GM21723 (cell line): ENCODE measurements around the gene CDC42.

Experiments
- ATAC-seq: cut with Tn5 transposase; IDR thresholded peaks from one replicate; pipeline ENCODE4 v1.9.1; 2021; ENCODE audit warnings: mild to moderate bottlenecking, moderate library complexity; ENCODE audit not compliant: unreplicated experiment

Gene CDC42

DNA sequence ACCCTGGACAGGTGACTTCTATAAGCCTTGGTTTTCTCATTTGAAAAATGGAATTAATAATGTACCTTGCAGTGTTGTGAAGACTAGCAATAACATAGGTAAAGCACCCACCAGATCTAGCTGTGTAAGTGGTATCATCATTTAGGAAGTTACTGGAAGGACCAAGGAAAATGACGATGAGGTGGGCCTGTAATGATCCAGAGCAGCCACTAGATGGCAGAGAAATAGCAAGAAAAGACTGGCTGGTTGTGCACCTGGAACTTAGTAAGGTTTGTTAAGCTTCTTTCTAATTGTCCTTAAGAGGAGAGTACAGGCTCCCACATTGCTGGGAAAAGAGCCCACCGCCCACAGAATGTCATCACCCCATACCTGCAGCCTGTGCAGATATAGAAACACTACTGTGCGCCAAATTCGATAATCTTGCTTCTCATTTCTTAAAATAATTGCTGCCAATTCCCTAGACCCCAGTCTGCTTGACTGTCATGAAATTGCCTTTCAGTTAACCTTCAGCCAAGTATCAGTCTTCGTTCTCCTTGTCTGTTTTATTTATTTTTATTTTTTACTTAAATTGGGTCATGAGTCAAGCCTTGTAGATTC lies 53.2 kb downstream of the CDC42 start:
- no peak for ATAC-seq

GRCh38 chr1:22107126-22107525 lies 54.6 kb downstream of the CDC42 start:
- no peak for ATAC-seq

- no peak for ATAC-seq
Measured at GRCh38 chr1:22108339-22109105, 56.0 kb downstream of the CDC42 start.

DNA sequence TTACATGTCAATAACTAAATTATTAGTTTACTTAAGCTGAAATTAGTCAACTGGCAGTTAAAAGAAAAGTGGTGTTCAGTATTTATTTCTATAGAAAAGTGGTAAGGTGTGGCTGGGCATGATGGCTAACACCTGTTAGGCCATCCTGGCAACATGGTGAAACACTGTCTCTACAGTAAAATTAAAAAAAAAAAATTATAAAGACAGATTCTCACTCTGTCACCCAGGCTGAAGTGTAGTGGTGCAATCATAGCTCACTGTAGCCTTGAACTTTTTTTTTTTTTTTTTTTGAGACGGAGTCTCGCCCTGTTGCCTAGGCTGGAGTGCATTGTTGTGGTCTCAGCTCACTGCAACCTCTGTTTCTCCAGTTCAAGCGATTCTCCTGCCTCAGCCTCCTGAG lies 57.5 kb downstream of the CDC42 start:
- no peak for ATAC-seq

- ATAC-seq = no peak
Measured at GRCh38 chr1:22111115-22111514, 58.6 kb downstream of the CDC42 start.

DNA sequence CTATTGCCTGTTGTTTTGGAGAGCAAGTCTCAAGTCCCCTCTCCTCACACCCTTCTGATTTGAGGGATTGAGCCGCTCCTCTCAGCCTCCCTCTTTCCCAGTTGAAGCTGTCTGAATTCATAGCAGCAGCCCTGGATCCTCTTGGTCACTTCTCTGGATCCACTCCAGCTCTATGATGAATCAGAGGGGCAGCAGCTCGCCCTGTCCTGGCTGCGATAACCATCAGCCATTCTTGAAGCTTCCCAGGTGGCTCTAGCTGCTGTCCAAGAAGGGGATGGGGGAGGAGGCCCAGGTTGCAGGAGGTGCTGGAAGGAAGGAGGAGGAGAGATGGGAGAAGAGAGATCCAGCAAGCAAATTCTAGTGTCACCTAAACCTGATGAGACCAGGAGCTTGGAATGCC lies 59.1 kb downstream of the CDC42 start:
- no peak for ATAC-seq

DNA sequence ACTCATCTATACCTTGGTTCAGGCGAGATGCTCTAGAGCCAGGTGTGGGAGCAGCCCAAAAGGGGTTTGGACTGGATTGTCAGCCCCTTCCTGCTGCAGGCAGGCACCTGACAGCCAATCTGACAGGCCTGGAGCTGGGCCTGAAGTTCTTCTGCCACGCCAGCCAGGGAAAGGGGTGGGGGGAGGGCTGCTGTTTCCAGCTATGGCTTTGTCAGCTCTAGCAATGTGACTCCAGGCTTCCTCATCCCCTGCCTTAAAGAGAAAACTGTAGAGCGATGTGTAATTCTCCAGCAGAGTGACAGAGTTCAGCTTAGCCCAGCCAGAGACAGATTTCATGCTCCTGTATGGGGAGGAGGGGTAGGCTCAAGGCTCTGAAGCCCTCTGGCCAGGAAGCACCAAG lies 60.0 kb downstream of the CDC42 start:
- no peak for ATAC-seq

- ATAC-seq = no peak
Measured at GRCh38 chr1:22114083-22115012, 61.8 kb downstream of the CDC42 start.

- no peak for ATAC-seq
Measured at GRCh38 chr1:22115286-22115685, 62.8 kb downstream of the CDC42 start.

DNA sequence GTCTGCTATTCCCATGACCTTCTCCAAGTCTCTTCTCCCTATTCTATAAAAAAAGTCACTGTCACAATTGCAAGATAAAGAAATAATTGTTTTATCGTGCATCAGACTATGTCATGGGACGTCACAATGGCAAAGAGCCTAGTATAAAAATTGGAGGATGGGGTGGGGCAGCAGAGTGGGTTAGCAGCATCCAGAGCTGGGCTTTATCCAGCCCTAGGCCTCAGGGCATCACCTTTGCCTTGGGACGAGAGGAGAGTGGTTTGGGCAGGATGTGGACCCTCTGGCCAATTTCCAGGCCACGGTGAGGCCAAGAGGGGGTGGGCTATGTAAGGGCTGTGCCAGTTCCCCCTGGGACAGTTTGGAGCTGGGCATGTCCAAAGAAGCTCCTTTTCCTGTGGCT lies 64.7 kb downstream of the CDC42 start:
- no peak for ATAC-seq

DNA sequence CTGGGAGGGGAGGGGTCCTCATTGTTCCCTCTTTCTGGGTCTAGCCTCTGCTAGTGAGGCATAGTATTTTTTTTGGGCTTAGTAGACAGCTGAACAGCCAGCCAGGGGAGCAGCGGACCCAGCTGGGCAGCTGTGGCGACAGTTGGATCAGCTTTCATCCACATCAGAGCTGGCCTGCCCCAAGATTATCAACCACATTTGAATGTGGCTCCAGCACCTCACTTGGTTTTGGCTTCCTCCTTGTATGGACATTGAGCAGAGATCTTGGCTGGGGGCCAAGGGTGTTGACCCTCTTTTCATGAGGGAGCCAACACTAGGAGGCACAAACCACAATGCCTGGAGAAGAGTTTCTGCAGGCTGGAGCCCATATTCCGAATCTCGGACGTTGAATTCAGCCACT lies 65.3 kb downstream of the CDC42 start:
- ATAC-seq = no peak

DNA sequence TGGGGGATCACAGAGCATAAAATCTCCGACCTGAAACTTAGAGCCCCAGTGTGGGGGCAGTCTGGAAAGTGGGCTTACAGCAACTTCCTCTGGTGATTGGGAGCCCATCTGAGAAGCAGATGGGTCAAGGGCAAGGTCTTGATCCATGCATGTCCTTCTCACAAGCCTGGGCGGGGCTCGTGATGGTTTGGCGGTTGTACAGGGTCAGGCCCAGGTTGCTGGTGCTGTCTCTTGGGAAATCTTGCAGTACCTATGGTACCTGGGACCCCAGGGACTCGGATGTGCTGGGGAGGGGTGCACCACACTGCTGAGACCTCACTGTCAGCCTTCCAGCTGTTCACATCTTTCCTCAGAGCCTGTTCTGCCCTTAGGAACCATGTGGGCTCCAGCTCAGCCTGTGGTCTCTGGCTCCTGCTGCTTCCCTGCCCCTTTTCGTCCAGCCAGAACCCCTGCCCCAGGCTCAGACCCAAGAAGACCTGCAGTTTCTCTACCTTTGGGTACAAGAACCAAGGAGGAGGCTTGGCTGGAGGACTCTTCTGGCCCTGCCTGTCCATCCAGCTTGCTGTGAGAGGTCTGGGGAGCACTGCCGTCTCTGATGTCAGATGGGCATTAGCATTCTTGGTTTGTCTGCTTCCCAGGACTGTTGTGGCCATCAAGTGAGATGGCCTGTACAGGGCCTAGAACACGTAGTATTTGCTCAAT lies 65.9 kb downstream of the CDC42 start:
- ATAC-seq = no peak

GRCh38 chr1:22119626-22120468 lies 67.3 kb downstream of the CDC42 start:
- no peak for ATAC-seq

GRCh38 chr1:22120469-22120790 lies 67.9 kb downstream of the CDC42 start:
- ATAC-seq = no peak

DNA sequence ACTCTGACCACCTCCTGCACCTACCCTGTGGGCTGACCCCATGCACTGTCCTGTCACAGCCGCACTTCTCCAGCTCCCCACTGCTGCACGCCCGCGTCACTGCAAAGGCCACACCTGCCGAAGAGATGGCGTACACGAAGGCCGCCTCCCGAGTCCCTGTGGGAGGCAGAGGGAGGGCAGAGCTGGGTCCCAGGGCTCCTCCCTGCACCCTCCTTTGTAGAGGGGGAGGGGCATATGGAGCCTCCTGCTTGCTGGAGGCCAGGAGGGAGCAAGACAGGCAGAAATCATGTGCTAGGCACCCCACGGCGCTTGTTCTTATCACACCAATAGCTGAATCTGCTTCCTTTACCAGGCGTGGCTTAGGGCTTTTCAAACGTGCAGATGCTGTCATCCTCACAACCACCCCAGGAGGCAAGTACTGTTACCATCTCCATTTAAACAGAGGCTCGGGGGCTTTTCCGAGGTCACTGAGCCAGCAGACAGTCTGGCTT lies 69.0 kb downstream of the CDC42 start:
- no peak for ATAC-seq

DNA sequence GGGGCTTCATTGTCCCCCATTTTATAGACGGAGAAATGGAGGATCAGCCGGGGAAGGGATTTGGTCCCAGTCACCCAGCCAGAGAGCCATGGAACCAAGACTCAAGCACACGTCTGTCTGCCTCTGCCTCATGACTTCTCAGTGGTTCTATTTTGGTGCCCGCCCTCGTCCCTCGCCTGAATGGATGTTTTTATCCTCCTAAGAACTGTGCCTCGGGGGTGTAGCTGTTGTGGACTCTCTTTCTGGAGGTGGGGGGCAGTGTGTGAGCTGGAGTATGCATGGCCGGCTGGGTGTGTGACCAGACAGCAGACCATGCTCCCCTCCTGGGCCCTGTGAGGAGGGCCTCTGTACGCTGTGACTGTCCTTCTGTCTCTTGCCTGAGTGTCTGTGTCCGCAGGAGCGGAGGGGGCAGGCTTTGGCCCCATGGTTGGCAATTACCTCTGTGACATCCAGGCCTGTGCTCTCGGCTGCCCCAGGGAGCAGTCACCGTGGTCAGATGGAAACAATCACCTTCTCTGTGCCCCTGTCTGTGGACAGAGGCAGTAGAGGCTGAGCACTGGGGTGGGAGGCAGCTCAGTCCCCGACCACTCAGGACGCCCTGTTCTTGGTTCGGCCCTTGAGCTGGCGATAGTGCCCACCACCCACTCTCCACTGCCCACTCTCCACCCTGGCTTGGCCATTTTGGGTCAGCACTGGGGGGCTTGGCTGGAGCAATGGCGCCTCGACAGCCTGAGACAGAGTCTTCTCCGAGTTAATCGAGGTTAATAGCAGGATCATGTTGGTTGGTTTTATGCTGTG lies 70.0 kb downstream of the CDC42 start:
- ATAC-seq = no peak

- ATAC-seq = no peak
Measured at GRCh38 chr1:22123071-22123390, 70.5 kb downstream of the CDC42 start.

DNA sequence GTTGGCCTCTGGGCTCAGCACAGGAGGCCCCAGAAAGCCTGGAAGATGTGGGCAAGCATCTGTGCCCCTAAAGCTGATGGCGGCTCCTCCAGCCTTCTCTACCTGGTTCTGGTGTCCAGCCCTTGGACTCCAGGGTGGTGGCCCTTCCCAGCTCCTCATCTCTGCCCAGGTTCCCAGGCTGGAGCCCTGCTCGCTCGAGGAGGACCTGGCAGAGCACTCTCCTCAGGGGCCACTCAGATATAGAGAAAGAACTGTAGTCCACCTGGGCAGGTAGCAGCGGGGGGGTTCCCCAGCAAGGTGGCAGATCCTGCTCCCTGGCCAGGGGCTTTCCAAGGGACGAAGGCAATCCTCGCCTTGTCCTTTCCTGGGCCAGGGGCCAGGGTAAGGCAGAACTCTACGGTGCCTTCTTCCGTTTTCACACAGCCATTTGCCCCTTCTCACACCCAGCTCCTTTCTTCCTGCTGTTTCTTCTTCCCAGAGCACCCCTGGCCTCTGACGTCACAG lies 71.4 kb downstream of the CDC42 start:
- no peak for ATAC-seq

DNA sequence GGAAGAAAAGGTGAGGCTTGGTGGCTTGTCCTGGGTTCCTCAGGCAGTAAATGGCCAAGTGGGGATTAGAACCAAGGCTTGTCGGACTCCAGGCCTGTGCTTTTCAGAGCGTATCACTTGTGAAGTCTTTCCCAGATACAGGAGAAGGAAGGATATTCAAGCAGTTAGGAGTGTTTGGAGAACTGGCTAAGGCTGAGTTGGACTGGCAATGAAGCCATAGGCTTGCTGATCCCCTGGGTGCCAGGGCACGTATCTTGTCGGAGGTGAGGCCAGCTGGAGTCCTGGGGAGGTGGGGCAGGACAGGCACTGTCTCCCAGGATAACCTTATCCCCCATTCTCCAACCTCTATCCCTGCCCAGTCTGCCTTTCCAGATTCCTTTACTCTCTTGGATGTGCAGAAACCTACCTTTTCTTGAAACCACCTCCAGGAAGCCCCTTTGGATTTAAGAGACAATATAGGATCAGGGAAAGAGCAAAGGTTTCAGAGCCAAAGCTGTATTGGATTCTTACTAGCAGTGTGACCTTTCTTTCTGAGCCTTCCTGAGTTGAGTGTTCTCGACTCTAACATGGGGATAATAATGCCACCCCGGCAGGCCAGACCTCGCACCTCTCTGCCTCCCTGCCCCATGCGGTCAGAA lies 72.2 kb downstream of the CDC42 start:
- ATAC-seq = no peak
